OCI-LY1 (cell line): Measurements from ENCODE around the gene MT3.

Source experiments
- CTCF ChIP-seq: fragments of 200-600 bp; sonication (generic), shearing (Covaris generic); IDR thresholded peaks from 2 replicates; pipeline ENCODE4 v1.5.1; 2017; ENCODE audit warnings: mild to moderate bottlenecking, antibody characterized with exemption, low read length, moderate library complexity, mixed read lengths
- EZH2 ChIP-seq: fragments of 200-600 bp; sonication (generic), shearing (Covaris generic); IDR thresholded peaks from 2 replicates; pipeline ENCODE4 v1.8.0; 2017; ENCODE audit warnings: borderline replicate concordance, mixed run types, mild to moderate bottlenecking, antibody characterized with exemption, low read length, moderate library complexity, mixed read lengths

- TF ChIP-seq EZH2 (no peak), CTCF (no peak)
Measured at GRCh38 chr16:56580391-56581048, 8.8 kb upstream of the MT3 start.
